GM13977 (cell line): Measurements from ENCODE around the gene SFRP5.

Experiments used
- DNase-seq: peaks from one replicate; pipeline ENCODE4 v3.0.0; 2012; ENCODE audit warnings: low spot score
- in situ Hi-C: fragments of 300-500 bp; cut with MboI; formaldehyde crosslinking; loops from one replicate; pipeline ENCODE4 v1.12.0; 2022; ENCODE audit warnings: low sequenced_read_pairs, low pct_unique_long_range_greater_than_20kb, mixed read lengths, inconsistent platforms; ENCODE audit not compliant: unreplicated experiment
- TF ChIP-seq, protein P1 (sequence below): IDR thresholded peaks from 2 replicates; pipeline ENCODE4 v1.5.1; 2012; ENCODE audit warnings: mild to moderate bottlenecking, control low read depth; ENCODE audit not compliant: insufficient read depth; ENCODE audit errors: extremely low read depth, missing control alignments

The SFRP5 gene

GRCh38 chr10:97717627-97718026, 54.2 kb downstream of the SFRP5 start:
- in situ Hi-C loops, result no loop called here
- DNase-seq, result no peak
- TF ChIP-seq, protein P1, sequence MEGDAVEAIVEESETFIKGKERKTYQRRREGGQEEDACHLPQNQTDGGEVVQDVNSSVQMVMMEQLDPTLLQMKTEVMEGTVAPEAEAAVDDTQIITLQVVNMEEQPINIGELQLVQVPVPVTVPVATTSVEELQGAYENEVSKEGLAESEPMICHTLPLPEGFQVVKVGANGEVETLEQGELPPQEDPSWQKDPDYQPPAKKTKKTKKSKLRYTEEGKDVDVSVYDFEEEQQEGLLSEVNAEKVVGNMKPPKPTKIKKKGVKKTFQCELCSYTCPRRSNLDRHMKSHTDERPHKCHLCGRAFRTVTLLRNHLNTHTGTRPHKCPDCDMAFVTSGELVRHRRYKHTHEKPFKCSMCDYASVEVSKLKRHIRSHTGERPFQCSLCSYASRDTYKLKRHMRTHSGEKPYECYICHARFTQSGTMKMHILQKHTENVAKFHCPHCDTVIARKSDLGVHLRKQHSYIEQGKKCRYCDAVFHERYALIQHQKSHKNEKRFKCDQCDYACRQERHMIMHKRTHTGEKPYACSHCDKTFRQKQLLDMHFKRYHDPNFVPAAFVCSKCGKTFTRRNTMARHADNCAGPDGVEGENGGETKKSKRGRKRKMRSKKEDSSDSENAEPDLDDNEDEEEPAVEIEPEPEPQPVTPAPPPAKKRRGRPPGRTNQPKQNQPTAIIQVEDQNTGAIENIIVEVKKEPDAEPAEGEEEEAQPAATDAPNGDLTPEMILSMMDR, result no peak
